ENCODE data around the gene NUDT7. TPM values are rescaled to one million over a fixed set of nuclear protein-coding genes. Genes with fewer than 3 reads are reported as not detected.

The NUDT7 gene
- total RNA-seq, 1 donor from 2014 or later: 8.1 TPM

DNA sequence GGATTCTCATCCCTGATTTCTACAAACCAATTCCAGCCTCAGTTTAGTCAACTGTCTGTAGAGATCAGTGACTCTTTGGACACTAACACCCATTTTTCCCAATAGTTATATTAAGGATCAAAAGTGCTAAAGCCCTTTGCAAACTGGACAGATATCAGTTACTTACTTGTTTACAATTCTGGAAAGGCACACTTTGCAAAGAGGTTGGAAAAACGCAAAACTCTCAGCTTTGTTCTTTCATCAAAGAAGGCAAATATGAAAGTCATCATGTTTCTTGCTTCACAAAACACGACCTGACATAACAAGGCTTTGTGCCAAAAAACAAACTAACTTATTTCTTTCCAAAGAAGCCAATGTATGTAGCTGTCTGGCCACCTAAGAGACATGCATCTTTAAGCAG, 39.9 kb downstream of the NUDT7 start:
- H3K27me3 Mint-ChIP-seq (ENCODE audit: low read depth): peaks cover 3% of the 10 kb centered on the region
- no peak overlapping the region for H3K27ac Mint-ChIP-seq
- no peak for DNase-seq (ENCODE audit: low spot score)
- H3K4me3 Mint-ChIP-seq (ENCODE audit: low read depth): no peak overlapping the region
- H3K4me1 Mint-ChIP-seq (ENCODE audit: low read depth): no peaks in the 10 kb centered on the region
- intact Hi-C loops (cut with micrococcal nuclease): no loop called here
- no peaks in the 10 kb centered on the region for H3K9me3 Mint-ChIP-seq
- H3K36me3 Mint-ChIP-seq (ENCODE audit: low read depth): no peaks in the 10 kb centered on the region

DNA sequence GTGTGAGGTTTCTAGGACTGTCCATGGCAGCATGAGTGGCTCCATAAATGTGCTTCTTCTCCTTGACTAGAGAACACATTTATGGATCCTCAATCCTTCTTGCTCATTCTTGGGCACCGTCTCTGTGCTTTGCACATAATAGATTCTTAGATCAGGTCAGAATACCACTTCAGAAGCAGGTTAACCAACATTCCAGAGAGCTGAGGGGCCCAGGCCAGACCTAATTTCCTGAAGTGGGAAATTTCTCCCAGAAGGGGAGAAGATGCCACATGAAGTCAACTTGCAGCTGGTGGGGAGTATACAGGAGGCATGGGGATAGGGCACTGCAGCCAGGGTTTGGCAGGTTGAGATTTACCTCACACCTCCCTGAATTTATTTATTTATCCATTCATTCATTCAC, 41.7 kb downstream of the NUDT7 start:
- Mint-ChIP-seq H3K36me3 (ENCODE audit: low read depth) (no peaks in the 10 kb centered on the region), H3K27ac (no peak overlapping the region), H3K4me1 (ENCODE audit: low read depth) (no peaks in the 10 kb centered on the region), H3K4me3 (ENCODE audit: low read depth) (no peak overlapping the region), H3K27me3 (ENCODE audit: low read depth) (peaks cover 4% of the 10 kb centered on the region), H3K9me3 (no peaks in the 10 kb centered on the region)
- no peak for DNase-seq (ENCODE audit: low spot score)
- intact Hi-C loops (cut with micrococcal nuclease): no loop called here

DNA sequence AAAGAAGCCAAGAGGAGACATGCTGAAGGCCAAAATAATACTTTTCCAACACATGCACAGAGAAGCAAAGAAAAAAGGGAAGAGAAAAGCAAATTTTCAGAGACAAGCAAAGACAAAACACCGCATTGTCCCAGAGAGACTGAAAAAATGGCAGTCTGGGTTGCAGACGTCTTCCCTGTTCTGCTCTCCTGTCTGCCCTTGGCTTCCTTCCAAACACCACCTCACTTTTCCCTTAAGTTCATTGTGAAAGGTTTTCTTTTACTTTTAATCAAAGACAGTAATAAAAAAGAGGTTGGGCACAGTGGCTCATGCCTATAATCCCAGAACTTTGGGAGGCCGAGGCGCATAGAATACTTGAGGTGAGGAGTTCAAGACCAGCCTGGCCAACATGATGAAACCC, 44.9 kb downstream of the NUDT7 start:
- Mint-ChIP-seq H3K36me3 (ENCODE audit: low read depth) (no peaks in the 10 kb centered on the region), H3K9me3 (no peaks in the 10 kb centered on the region)
- intact Hi-C loops (cut with micrococcal nuclease): no loop called here

GRCh38 chr16:77767826-77768225, 45.5 kb downstream of the NUDT7 start:
- intact Hi-C loops (cut with micrococcal nuclease): no loop called here
- Mint-ChIP-seq H3K27ac (no peak overlapping the region), H3K36me3 (ENCODE audit: low read depth) (no peaks in the 10 kb centered on the region), H3K27me3 (ENCODE audit: low read depth) (peaks cover 4% of the 10 kb centered on the region), H3K9me3 (no peaks in the 10 kb centered on the region), H3K4me3 (ENCODE audit: low read depth) (no peak overlapping the region), H3K4me1 (ENCODE audit: low read depth) (no peaks in the 10 kb centered on the region)
- DNase-seq (ENCODE audit: low spot score): no peak

More for the DNA sequence above, 44.9 kb downstream of the NUDT7 start:
- no peaks in the 10 kb centered on the region for H3K4me1 Mint-ChIP-seq (ENCODE audit: low read depth)
- peaks cover 4% of the 10 kb centered on the region for H3K27me3 Mint-ChIP-seq (ENCODE audit: low read depth)
- H3K27ac Mint-ChIP-seq: no peak overlapping the region
- no peak for DNase-seq (ENCODE audit: low spot score)
- H3K4me3 Mint-ChIP-seq (ENCODE audit: low read depth): no peak overlapping the region

- no peak overlapping the region for H3K4me3 Mint-ChIP-seq (ENCODE audit: low read depth)
- H3K4me1 Mint-ChIP-seq (ENCODE audit: low read depth): no peaks in the 10 kb centered on the region
- no peaks in the 10 kb centered on the region for H3K27me3 Mint-ChIP-seq (ENCODE audit: low read depth)
- no peaks in the 10 kb centered on the region for H3K9me3 Mint-ChIP-seq
- no peak overlapping the region for H3K27ac Mint-ChIP-seq
- DNase-seq (ENCODE audit: low spot score): no peak
- intact Hi-C loops (cut with micrococcal nuclease): no loop called here
- no peaks in the 10 kb centered on the region for H3K36me3 Mint-ChIP-seq (ENCODE audit: low read depth)
These were observed 53.9 kb downstream of the NUDT7 start for GRCh38 chr16:77775911-77776909.

DNA sequence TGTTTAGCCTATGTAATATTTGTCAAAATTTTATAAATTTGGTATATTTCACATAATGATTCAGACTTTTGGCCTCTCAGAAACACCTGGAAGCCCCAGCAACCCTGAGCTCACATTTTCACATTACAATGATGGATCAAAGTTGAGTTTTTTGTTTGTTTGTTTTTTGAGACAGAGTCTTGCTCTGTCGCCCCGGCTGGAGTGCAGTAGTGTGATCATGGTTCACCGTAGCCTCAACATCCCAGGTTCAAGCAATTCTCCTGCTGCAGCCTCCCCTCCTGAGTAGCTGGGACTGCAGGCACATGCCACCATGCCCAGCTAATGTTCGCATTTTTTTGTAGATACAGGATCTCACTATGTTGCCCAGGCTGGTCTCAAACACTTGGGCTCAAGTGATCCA, 55.4 kb downstream of the NUDT7 start:
- intact Hi-C loops (cut with micrococcal nuclease): no loop called here
- DNase-seq (ENCODE audit: low spot score): no peak
- Mint-ChIP-seq H3K27ac (no peak overlapping the region), H3K36me3 (ENCODE audit: low read depth) (no peaks in the 10 kb centered on the region), H3K9me3 (no peaks in the 10 kb centered on the region), H3K27me3 (ENCODE audit: low read depth) (no peaks in the 10 kb centered on the region), H3K4me1 (ENCODE audit: low read depth) (no peaks in the 10 kb centered on the region), H3K4me3 (ENCODE audit: low read depth) (no peak overlapping the region)

- peaks cover 2% of the 10 kb centered on the region for H3K27me3 Mint-ChIP-seq (ENCODE audit: low read depth)
- no peaks in the 10 kb centered on the region for H3K4me1 Mint-ChIP-seq (ENCODE audit: low read depth)
- H3K4me3 Mint-ChIP-seq (ENCODE audit: low read depth): no peak overlapping the region
- no peak overlapping the region for H3K27ac Mint-ChIP-seq
- no peaks in the 10 kb centered on the region for H3K36me3 Mint-ChIP-seq (ENCODE audit: low read depth)
- DNase-seq (ENCODE audit: low spot score): no peak
- H3K9me3 Mint-ChIP-seq: no peaks in the 10 kb centered on the region
- intact Hi-C loops (cut with micrococcal nuclease): loop anchor here (10.0 kb wide), 1 partner anchor 194 kb away; no protein-coding TSS in a partner anchor
These were observed 58.1 kb downstream of the NUDT7 start for GRCh38 chr16:77780378-77780837.

DNA sequence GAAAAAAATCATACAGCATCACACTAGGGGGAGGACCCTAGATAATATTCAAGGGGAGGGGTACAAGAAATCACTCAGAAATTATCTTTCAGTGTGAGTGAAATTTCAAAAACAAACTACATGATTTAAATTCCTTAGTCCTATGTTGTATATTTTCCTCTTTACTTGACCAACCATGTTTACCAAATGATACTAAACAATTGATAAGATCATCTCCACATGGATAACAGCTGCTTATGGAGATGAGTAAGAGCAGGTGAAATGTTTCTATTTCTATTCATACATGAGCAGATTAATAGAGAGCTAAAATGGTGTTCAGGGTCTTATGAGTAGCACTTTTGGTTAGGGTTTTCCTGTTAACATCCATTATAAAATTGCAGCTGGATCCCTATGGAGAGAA, 58.8 kb downstream of the NUDT7 start:
- Mint-ChIP-seq H3K36me3 (ENCODE audit: low read depth) (no peaks in the 10 kb centered on the region), H3K27me3 (ENCODE audit: low read depth) (peaks cover 2% of the 10 kb centered on the region), H3K27ac (no peak overlapping the region), H3K4me3 (ENCODE audit: low read depth) (no peak overlapping the region), H3K9me3 (no peaks in the 10 kb centered on the region), H3K4me1 (ENCODE audit: low read depth) (no peaks in the 10 kb centered on the region)
- intact Hi-C loops (cut with micrococcal nuclease): loop anchor here (10.0 kb wide), 1 partner anchor 194 kb away; no protein-coding TSS in a partner anchor
- no peak for DNase-seq (ENCODE audit: low spot score)

GRCh38 chr16:77782694-77783093, 60.4 kb downstream of the NUDT7 start:
- no peak for DNase-seq (ENCODE audit: low spot score)
- Mint-ChIP-seq H3K4me3 (ENCODE audit: low read depth) (no peak overlapping the region), H3K27ac (no peak overlapping the region), H3K36me3 (ENCODE audit: low read depth) (no peaks in the 10 kb centered on the region), H3K9me3 (no peaks in the 10 kb centered on the region), H3K27me3 (ENCODE audit: low read depth) (peaks cover 15% of the 10 kb centered on the region), H3K4me1 (ENCODE audit: low read depth) (no peaks in the 10 kb centered on the region)
- intact Hi-C loops (cut with micrococcal nuclease): loop anchor here (10.0 kb wide), 1 partner anchor 192 kb away; no protein-coding TSS in a partner anchor

GRCh38 chr16:77784441-77785372, 62.4 kb downstream of the NUDT7 start:
- H3K36me3 Mint-ChIP-seq (ENCODE audit: low read depth): no peaks in the 10 kb centered on the region
- no peaks in the 10 kb centered on the region for H3K9me3 Mint-ChIP-seq
- DNase-seq (ENCODE audit: low spot score): no peak
- no peaks in the 10 kb centered on the region for H3K4me1 Mint-ChIP-seq (ENCODE audit: low read depth)
- peaks cover 32% of the 10 kb centered on the region for H3K27me3 Mint-ChIP-seq (ENCODE audit: low read depth)
- intact Hi-C loops (cut with micrococcal nuclease): loop anchor here (5.0 to 10.0 kb wide), 2 partner anchors 102 to 190 kb away; no protein-coding TSS in a partner anchor
- no peak overlapping the region for H3K4me3 Mint-ChIP-seq (ENCODE audit: low read depth)
- H3K27ac Mint-ChIP-seq: no peak overlapping the region

GRCh38 chr16:77785373-77785764, 63.1 kb downstream of the NUDT7 start:
- H3K36me3 Mint-ChIP-seq (ENCODE audit: low read depth): no peaks in the 10 kb centered on the region
- DNase-seq (ENCODE audit: low spot score): no peak
- H3K27me3 Mint-ChIP-seq (ENCODE audit: low read depth): peaks cover 38% of the 10 kb centered on the region
- H3K27ac Mint-ChIP-seq: no peak overlapping the region
- H3K4me1 Mint-ChIP-seq (ENCODE audit: low read depth): no peaks in the 10 kb centered on the region
- intact Hi-C loops (cut with micrococcal nuclease): loop anchor here (5.0 to 10.0 kb wide), 2 partner anchors 103 to 189 kb away; no protein-coding TSS in a partner anchor
- no peaks in the 10 kb centered on the region for H3K9me3 Mint-ChIP-seq
- no peak overlapping the region for H3K4me3 Mint-ChIP-seq (ENCODE audit: low read depth)

DNA sequence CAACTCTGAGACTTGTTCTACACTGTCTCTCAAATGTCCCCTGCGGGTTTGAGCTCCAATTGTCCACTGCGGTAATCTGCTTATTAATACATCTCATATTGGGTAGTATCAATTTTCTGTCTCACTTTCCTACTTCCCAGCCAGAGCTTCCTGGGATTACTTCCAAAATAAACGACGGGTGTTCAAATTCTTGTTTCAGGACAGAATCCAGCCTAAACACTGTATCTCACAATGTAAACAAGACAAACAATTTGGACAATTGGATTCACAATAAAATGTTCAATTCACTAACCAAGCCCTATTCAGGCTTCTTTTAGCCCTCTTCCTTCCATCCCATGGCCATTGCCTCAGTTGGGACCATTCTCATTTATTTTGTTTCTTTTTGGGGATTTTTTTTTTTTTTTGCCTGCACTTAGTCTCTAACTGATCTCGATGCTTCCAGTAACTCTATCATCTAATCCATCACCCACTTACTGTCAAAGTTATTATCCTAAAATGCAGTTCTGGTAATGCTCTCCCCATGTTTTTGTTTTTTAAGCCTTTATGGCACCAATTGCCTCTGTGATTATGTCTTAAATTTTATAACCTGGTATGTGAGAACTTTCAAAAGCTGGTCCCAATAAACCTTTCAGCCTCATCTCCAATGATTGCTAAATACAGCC, 64.0 kb downstream of the NUDT7 start:
- H3K27me3 Mint-ChIP-seq (ENCODE audit: low read depth): peaks cover 48% of the 10 kb centered on the region
- intact Hi-C loops (cut with micrococcal nuclease): loop anchor here (5.0 to 10.0 kb wide), 2 partner anchors 104 to 188 kb away; no protein-coding TSS in a partner anchor
- no peaks in the 10 kb centered on the region for H3K36me3 Mint-ChIP-seq (ENCODE audit: low read depth)
- no peaks in the 10 kb centered on the region for H3K9me3 Mint-ChIP-seq
- no peak overlapping the region for H3K27ac Mint-ChIP-seq
- no peak for DNase-seq (ENCODE audit: low spot score)
- H3K4me1 Mint-ChIP-seq (ENCODE audit: low read depth): no peaks in the 10 kb centered on the region
- no peak overlapping the region for H3K4me3 Mint-ChIP-seq (ENCODE audit: low read depth)

Data from activated T-helper 2 cell treated with anti-CD3 and anti-CD28 coated beads, Interferon-gamma antibody, Interleukin-2, Interleukin-4, amounts not matched to agents 10 μg/mL and 5 μg/mL and 100 μg/mL, durations not matched to agents 14 hours and 24 hours and 36 hours (primary cell).